H1 (cell line): Measurements from ENCODE around the gene KAT2A. TPM values are rescaled to one million over a fixed set of nuclear protein-coding genes. Genes with fewer than 3 reads are reported as not detected.

Experiments used
- ATF2 ChIP-seq: IDR thresholded peaks from 2 replicates; pipeline ENCODE4 v1.6.1; 2012; ENCODE audit warnings: low read length, inconsistent platforms
- CHD7 ChIP-seq: fragments of 300-600 bp; sonication (generic); IDR thresholded peaks from 2 replicates; pipeline ENCODE4 v1.7.1; 2012; ENCODE audit warnings: low read length, moderate library complexity, mild to moderate bottlenecking, inconsistent platforms; ENCODE audit not compliant: insufficient replicate concordance
- GTF2F1 ChIP-seq: IDR thresholded peaks from 2 replicates; pipeline ENCODE4 v1.6.1; 2012; ENCODE audit warnings: low read depth, low read length, improper control_type of control experiment, borderline replicate concordance
- KDM1A ChIP-seq: fragments of 200-600, 300-600 bp; sonication (generic); IDR thresholded peaks from 2 replicates; pipeline ENCODE4 v1.7.1; 2016; ENCODE audit warnings: mild to moderate bottlenecking, low read length, borderline replicate concordance
- RXRA ChIP-seq: IDR thresholded peaks from 2 replicates; pipeline ENCODE4 v1.6.1; 2011; ENCODE audit warnings: low read depth, mild to moderate bottlenecking, low read length, moderate library complexity; ENCODE audit not compliant: insufficient read depth
- SIRT6 ChIP-seq: IDR thresholded peaks from one replicate; pipeline ENCODE4 v1.7.1; 2012; ENCODE audit warnings: low read length, inconsistent platforms
- SIX5 ChIP-seq: IDR thresholded peaks from 2 replicates; pipeline ENCODE4 v1.6.1; 2011; ENCODE audit warnings: mild to moderate bottlenecking, low read depth, low read length
- SUZ12 ChIP-seq: fragments of 200-600 bp; sonication (generic); IDR thresholded peaks from 2 replicates; pipeline ENCODE4 v1.6.1; 2012; ENCODE audit warnings: mild to moderate bottlenecking, inconsistent platforms, low read length, moderate library complexity, mixed read lengths
- TAF7 ChIP-seq: optimal IDR thresholded peaks from 2 replicates; pipeline ENCODE3; 2011; ENCODE audit warnings: low read depth, mild to moderate bottlenecking, inconsistent platforms, low read length, moderate library complexity, borderline replicate concordance
- polyA plus RNA-seq, 7 experiments: library from polyadenylated mRNA; depleted of rRNA in 3 of 7; stranded (reverse) in 5 of 7; unstranded in 2 of 7; fragments of >200 nt in 5 of 7; fragments of 200-250 nt in 2 of 7; gene quantifications; 1 replicate in 5 of 7; 2 replicates in 1 of 7; 4 replicates in 1 of 7; pipeline versions ENCODE4 v1.2.1 to v1.2.3, GENCODE V29; 2011 to 2013; ENCODE audit warnings: missing spikeins in 2 of 7, mixed read lengths in 2 of 7
- total RNA-seq: library from RNA; stranded (reverse); fragmentation: NEBNext Ultra II Directional; extraction: Animal tissue kit (Norgen Biotek cat#: 25700); gene quantifications from 2 replicates; pipeline ENCODE4 v1.2.1, GENCODE V29; 2021

Gene KAT2A
- total and polyA plus RNA-seq, 2 of the 8 experiments (the other 6 are each of a cell fraction or from before 2014, with no cell fraction given), result 34.2 to 40.1 TPM

DNA sequence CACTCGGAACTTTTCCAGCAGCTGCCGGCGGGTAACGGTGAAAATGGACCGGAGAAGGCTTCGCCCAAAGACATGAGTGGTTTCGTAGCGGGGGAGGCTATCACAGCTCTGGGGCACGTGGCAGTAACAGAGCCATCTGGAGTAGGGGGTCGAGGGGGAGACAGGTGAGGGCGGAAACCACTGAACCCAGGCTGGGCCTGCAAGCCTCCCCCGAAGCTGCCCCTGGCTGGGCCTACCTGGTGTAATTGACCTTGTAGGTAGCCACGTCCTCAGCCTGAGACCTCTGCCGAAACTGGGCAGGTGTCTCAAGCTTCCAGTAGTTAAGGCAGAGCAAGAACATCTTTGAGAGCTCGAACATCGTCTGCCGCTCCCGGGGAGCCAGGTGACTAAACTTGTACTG, 1.9 kb downstream of the KAT2A start (continued):
- TF ChIP-seq CHD7 (no peak), TAF7 (no peak), ATF2 (no peak), GTF2F1 (no peak), RXRA (no peak), SUZ12 (no peak), SIRT6 (no peak), SIX5 (no peak), KDM1A (no peak)
